Measurements from ENCODE around the gene TSPO.

TSPO gene

DNA sequence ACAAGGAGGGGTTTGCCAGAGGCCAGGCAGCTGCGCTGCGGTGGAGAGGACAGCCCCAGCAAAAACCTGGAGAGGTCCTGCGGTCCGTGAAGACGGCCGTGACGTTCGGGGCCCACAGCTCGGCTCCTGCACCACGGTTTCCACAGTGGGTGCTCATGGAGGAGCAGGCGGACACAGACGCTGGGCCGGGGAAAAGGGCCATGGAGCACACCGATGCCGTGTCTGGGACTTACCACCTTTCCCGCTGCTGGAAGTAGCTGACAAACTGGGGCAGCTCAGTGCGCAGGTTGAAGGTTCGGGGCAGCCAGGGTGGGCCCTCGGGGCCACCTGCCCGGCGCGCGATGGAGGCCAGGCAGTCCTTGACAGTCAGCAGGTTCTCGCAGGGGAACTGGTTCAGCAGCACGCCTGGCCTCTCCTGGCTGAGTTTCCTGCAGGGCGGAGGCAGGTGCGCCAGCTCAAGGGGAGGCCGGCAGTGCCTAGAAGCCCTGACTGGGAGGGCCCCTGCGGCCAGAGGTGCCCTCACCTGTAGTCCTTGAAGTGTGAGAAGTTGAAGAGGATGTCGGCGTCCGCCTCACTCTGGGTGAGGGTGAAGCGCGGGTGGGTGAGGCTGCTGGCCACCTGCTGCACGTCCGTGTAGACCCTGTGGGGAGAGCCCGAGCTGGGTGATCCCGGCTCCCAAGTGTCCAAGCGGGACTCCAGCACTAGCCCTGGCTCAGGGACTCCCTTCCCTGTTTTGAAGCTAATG, 22.8 kb downstream of the TSPO start:
- CTCF ChIA-PET: no interaction called here
- TF ChIP-seq, protein P1, sequence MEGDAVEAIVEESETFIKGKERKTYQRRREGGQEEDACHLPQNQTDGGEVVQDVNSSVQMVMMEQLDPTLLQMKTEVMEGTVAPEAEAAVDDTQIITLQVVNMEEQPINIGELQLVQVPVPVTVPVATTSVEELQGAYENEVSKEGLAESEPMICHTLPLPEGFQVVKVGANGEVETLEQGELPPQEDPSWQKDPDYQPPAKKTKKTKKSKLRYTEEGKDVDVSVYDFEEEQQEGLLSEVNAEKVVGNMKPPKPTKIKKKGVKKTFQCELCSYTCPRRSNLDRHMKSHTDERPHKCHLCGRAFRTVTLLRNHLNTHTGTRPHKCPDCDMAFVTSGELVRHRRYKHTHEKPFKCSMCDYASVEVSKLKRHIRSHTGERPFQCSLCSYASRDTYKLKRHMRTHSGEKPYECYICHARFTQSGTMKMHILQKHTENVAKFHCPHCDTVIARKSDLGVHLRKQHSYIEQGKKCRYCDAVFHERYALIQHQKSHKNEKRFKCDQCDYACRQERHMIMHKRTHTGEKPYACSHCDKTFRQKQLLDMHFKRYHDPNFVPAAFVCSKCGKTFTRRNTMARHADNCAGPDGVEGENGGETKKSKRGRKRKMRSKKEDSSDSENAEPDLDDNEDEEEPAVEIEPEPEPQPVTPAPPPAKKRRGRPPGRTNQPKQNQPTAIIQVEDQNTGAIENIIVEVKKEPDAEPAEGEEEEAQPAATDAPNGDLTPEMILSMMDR (IDR thresholded peaks at IDR 0.05; ENCODE audit: control extremely low read depth, extremely low read depth, low read depth, missing control alignments): no peak
- no peak for DNase-seq (ENCODE audit: extremely low spot score)
- POLR2A ChIA-PET: interaction anchor here (0.7 kb wide), 1 partner anchor 11 kb away, joined by 3 read pairs; no protein-coding TSS in a partner anchor

DNA sequence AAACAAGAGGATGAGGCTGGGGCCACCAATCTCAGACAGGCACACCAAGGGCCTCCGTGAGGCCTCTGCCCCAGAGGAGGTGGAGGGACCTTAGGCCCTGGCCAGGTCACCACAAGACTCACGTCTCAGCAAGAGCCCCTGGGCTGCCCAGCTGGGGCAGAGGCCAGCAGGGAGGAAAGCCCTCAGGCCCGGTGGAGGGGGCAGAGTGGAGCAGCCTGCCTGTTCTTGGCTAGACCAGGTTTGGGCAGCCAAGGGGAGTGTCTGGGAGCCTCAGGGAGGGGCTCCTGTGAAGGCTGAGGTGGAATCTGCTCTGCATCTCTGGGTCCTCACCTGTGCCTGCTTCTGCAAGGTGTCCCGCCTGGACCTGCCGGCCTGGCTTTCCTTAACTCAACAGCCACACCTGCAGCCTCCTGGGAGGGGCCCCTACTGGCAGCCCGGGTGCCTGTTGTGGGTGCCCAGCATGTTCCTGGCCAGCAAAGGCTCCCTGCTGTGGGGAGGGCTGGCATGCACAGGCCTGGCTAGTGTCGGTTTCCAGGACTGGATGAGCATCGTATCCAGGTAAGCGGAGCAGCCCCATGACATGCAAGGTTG, 23.7 kb downstream of the TSPO start:
- ChIA-PET POLR2A (interaction anchor here (0.7 kb wide), 1 partner anchor 10 kb away, joined by 6 read pairs; no protein-coding TSS in a partner anchor), CTCF (no interaction called here)
- TF ChIP-seq, protein P1 (IDR thresholded peaks at IDR 0.05; ENCODE audit: control extremely low read depth, extremely low read depth, low read depth, missing control alignments): no peak
- DNase-seq (ENCODE audit: extremely low spot score): no peak

DNA sequence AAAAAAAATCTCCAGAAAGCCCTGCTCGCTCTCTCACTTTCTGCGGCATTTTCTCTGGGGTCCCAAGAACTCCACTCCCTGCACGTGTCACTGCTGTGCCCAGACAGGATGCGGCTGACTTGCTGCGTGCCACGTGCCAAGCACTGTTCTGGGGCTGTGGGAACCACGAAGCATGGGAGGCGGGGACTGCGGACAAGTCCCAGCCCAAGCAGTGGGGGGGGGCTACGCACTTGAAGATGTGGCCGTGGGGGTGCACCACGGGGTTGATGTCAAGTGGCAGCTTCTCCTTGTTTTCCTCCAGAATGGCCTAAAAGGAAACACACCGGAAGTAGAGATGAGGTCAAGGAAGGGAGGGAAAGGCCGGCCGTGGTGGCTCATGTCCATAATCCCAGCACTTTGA, 24.7 kb downstream of the TSPO start:
- no peak for DNase-seq (ENCODE audit: extremely low spot score)
- TF ChIP-seq, protein P1 (IDR thresholded peaks at IDR 0.05; ENCODE audit: control extremely low read depth, extremely low read depth, low read depth, missing control alignments): no peak
- POLR2A ChIA-PET: no interaction called here
- CTCF ChIA-PET: no interaction called here

DNA sequence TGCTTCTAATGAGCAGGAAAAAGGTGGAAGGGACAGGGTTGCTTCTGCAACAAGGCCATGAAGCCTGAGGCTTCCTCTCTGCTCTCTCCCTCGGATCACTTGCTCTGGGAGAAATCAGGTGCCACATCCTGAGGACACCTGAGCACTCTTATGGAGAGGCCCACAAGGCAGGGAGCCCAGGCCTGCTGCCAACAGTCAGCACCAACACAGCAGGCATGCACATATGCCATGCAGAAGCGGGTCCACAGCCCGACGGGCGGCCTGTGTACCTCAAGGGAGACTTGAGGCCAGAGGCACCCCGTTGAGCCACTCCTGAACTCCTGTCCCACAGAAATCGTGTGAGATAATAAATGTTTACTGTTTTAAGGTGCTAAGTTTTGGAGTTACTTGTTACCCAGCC, 26.1 kb downstream of the TSPO start:
- no peak for DNase-seq (ENCODE audit: extremely low spot score)
- ChIA-PET POLR2A (no interaction called here), CTCF (no interaction called here)
- TF ChIP-seq, protein P1 (IDR thresholded peaks at IDR 0.05; ENCODE audit: control extremely low read depth, extremely low read depth, low read depth, missing control alignments): no peak

DNA sequence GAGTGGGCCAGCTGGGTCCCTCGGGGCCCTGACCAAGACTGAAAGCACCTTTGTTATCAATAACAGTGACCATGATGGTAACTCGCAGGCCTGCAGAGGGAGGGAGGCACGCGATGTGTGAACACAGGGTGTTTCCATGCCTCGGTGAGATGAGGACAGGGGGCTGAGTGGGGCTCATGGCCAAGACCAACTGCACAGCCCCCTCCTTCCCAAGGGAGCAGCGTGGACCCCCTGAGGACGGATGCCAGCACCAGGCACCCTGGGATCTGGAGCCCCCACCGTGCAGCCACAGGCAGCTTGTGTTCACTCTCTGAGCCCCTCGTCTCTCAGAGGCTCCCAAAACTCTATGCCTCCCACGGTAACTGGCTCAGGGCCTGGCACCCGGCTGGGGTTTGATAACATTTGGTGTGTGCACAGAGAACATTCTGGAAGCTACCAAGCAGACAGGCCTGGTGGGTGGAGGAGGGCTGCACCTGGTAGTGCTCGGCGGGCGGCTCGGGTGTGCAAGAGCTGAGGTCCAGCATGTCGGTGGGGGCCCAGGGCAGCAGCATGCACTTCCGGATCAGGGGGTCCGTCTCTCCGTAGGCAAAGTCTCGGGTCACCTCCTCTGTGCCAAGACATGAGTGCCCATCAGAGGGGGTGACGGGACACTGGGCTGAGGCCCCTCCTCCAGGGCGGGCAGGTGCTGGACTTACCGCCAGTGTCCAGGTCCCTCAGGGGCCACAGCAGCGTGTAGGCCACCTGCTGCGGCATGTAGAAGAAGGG, 28.0 kb downstream of the TSPO start:
- ChIA-PET CTCF (no interaction called here), POLR2A (no interaction called here)
- DNase-seq (ENCODE audit: extremely low spot score): no peak
- TF ChIP-seq, protein P1 (IDR thresholded peaks at IDR 0.05; ENCODE audit: control extremely low read depth, extremely low read depth, low read depth, missing control alignments): no peak

DNA sequence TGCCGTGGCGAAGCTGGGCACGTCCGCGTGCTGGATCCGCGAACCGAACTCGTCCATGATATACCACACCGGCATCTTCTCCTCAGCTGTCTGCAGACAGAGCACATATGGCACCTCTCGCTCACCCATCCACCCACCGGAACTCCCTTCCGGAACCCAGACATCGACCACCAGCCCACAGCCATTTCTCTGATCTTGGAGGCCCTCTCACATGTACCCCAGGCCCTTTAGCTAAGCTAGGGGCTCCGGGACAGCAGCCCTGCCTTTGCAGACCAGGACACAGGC, 28.5 kb downstream of the TSPO start:
- ChIA-PET CTCF (no interaction called here), POLR2A (no interaction called here)
- no peak for DNase-seq (ENCODE audit: extremely low spot score)
- TF ChIP-seq, protein P1 (IDR thresholded peaks at IDR 0.05; ENCODE audit: control extremely low read depth, extremely low read depth, low read depth, missing control alignments): no peak
